Lower leg skin (tissue), 4 donors: ENCODE measurements around the gene SCPEP1. TPM values are rescaled to one million over a fixed set of nuclear protein-coding genes. Genes with fewer than 3 reads are reported as not detected.

Source experiments
- DNase-seq, 2 donors: peaks; one replicate each; pipeline ENCODE4 v3.0.0-alpha.2; 2019; ENCODE audit warnings: low spot score in 2 of 2
- H3K4me3 ChIP-seq: fragments of 200-600 bp; sonication (generic); 2 replicates; pipeline ENCODE4 v1.5.1; 2017; ENCODE audit warnings: mild to moderate bottlenecking, low read depth; ENCODE audit not compliant: poor library complexity, severe bottlenecking
- POLR2A ChIP-seq, 2 donors: fragments of 450-650 bp; IDR thresholded peaks; one replicate each; pipeline ENCODE4 v1.6.1; 2016 to 2017; ENCODE audit warnings: antibody characterized with exemption in 2 of 2, mild to moderate bottlenecking in 1 of 2, moderate library complexity in 1 of 2
- WGBS, 2 donors: methylation state at CpG; one replicate each; pipeline ENCODE4 v1.1.5; 2018; 5-methylcytosine and 5-hydroxymethylcytosine counted together
- intact Hi-C: fragments of 100-400 bp; cut with DNase I; formaldehyde crosslinking; loops from one replicate; pipeline ENCODE4 v1.15.0; 2023; ENCODE audit warnings: low total_unique reads
- total RNA-seq, 4 donors: library from RNA; depleted of rRNA; stranded (reverse); fragments of >200 nt; gene quantifications; one replicate each; pipeline ENCODE4 v1.1.0, GENCODE V29; 2016
- TF ChIP-seq, protein P1 (sequence below), 3 donors: fragments of 450-650 bp; IDR thresholded peaks; one replicate each; pipeline ENCODE4 v1.5.1; 2016; ENCODE audit warnings: antibody characterized with exemption in 3 of 3, mild to moderate bottlenecking in 3 of 3, moderate library complexity in 2 of 3

Gene SCPEP1
- total RNA-seq, 4 donors from 2014 or later = 88.3 to 173 (median 126) TPM

DNA sequence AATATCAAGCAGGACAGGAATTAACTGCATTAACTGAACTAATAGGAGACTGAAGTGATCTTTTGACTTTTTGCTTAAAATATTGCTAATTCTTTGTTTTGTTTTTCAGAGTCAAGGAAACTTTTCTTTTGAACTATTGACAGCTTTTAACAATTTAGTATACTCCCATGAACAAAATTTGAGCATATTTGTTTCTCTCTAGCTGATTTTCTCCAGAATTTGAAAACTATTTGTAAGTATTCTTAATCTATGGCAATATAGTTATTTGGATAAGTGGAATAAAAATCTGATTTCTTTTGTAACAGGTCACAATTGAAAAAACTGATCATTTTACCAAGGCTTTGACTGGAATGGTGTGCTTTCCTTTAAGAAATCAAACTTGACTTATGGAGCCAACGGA, 7.0 kb upstream of the SCPEP1 start:
- TF ChIP-seq, protein P1, sequence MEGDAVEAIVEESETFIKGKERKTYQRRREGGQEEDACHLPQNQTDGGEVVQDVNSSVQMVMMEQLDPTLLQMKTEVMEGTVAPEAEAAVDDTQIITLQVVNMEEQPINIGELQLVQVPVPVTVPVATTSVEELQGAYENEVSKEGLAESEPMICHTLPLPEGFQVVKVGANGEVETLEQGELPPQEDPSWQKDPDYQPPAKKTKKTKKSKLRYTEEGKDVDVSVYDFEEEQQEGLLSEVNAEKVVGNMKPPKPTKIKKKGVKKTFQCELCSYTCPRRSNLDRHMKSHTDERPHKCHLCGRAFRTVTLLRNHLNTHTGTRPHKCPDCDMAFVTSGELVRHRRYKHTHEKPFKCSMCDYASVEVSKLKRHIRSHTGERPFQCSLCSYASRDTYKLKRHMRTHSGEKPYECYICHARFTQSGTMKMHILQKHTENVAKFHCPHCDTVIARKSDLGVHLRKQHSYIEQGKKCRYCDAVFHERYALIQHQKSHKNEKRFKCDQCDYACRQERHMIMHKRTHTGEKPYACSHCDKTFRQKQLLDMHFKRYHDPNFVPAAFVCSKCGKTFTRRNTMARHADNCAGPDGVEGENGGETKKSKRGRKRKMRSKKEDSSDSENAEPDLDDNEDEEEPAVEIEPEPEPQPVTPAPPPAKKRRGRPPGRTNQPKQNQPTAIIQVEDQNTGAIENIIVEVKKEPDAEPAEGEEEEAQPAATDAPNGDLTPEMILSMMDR (IDR thresholded peaks at IDR 0.05) = no peak
- no peak for TF ChIP-seq POLR2A (IDR thresholded peaks at IDR 0.05)
- intact Hi-C loops = no loop called here
- DNase-seq = no peak
- H3K4me3 ChIP-seq = no peak overlapping the region
- 97 to 100% methylated on average over 1 of the region's 1 CpG for WGBS, 2 donors

DNA sequence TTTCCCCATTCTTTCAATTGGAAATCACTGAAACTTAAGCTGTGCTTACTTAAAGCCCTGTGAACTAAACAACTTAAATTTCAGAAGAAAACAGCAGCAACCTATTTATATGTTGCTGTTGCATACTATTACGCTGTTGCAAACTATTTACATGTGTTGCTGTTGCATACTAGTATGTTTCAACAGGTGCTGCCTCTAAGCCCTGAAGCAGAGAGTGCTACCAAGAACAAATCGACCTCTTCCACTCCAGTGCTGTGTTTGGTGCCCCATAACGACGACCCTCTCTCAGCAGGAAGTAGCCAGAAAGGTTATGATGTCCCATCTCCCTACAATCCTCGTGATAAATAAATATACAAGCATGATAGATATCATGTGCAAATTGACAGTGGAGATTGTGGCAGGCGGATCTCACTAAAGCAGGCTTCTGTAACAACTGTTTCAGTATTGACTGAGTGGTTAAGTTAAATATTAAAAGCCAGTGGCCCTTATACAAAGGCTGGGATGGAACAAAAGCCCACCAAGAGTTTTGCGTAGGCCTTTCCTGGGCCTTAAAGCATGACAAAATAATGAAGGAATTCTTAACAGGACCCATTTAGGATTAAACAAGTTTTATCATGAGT, 5.7 kb upstream of the SCPEP1 start:
- no peak for DNase-seq
- no peak overlapping the region for H3K4me3 ChIP-seq
- WGBS, 2 donors = 78% methylated on average over 7 of the region's 7 CpGs
- intact Hi-C loops = no loop called here
- no peak for TF ChIP-seq POLR2A (IDR thresholded peaks at IDR 0.05)
- TF ChIP-seq, protein P1 (IDR thresholded peaks at IDR 0.05) = no peak

- H3K4me3 ChIP-seq = no peak overlapping the region
- intact Hi-C loops = no loop called here
- WGBS, 2 donors = 44 to 50% methylated on average over 7 of the region's 7 CpGs
- DNase-seq = no peak
- TF ChIP-seq, protein P1 (IDR thresholded peaks at IDR 0.05) = no peak
- no peak for TF ChIP-seq POLR2A (IDR thresholded peaks at IDR 0.05)
Observed at GRCh38 chr17:56973520-56973919, 4.4 kb upstream of the SCPEP1 start.

DNA sequence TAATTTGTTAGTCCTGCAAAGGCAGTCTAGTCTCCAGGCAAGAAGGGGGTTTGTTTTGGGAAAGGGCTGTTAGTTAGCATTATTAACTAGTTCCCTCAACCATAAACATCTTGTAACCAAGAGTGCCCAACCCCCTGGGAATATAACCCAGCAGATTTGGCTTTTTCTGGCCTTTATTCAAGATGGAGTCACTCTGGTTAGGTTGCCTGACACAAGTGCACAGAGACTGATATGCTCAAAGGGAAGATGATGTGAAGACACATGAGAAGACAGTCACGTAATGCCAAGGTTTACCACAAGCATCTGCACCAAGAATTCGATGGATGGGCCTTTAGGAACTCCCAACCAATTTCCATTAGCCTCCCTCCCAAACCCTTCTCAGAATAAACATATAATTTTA, 3.9 kb upstream of the SCPEP1 start:
- intact Hi-C loops = no loop called here

DNA sequence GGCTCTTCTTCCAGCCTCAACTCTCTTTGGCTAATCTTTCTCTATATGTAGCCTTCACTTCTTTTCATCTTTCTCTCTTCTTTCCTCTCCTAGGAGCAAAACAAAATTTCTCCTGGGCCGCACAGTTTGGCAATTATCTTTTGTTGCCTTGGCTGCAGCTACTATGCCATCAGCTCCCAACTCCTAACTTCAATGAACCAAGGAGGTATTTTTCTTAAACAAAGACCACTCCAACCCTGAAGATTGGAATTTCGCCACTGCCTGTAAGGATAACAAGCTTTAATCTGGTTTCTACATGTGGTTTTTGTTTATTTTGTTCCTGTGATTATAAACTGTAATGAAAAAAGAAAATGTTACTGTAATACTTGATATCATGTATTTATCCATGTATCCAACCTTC, 2.3 kb upstream of the SCPEP1 start:
- TF ChIP-seq, protein P1 (IDR thresholded peaks at IDR 0.05) = no peak
- TF ChIP-seq POLR2A (IDR thresholded peaks at IDR 0.05) = no peak
- 88 to 91% methylated on average over 2 of the region's 2 CpGs for WGBS, 2 donors
- H3K4me3 ChIP-seq = no peak overlapping the region
- no peak for DNase-seq
- intact Hi-C loops = no loop called here

More for the DNA sequence above, 3.9 kb upstream of the SCPEP1 start:
- TF ChIP-seq POLR2A (IDR thresholded peaks at IDR 0.05) = no peak
- TF ChIP-seq, protein P1 (IDR thresholded peaks at IDR 0.05) = no peak
- no peak overlapping the region for H3K4me3 ChIP-seq
- WGBS, 2 donors = 84 to 93% methylated on average over 2 of the region's 2 CpGs
- no peak for DNase-seq
